SJSA1 (cell line): ENCODE measurements around the gene ABCC11. TPM values are rescaled to one million over a fixed set of nuclear protein-coding genes. Genes with fewer than 3 reads are reported as not detected.

Experiments used
- DNase-seq, 2 experiments: peaks; one replicate each; pipeline ENCODE4 v3.0.0-alpha.2; 2015 to 2020; ENCODE audit warnings: low spot score in 2 of 2, low read depth in 1 of 2
- H3K27ac ChIP-seq: fragments of 250-450 bp; sonication (Bioruptor Pico); 2 replicates; pipeline ENCODE4 v1.5.1; 2020; ENCODE audit warnings: mild to moderate bottlenecking, moderate library complexity
- H3K27me3 ChIP-seq: fragments of 250-450 bp; sonication (Bioruptor Pico); replicated peaks from 2 replicates; pipeline ENCODE4 v1.5.1; 2020; ENCODE audit warnings: mild to moderate bottlenecking, moderate library complexity
- H3K36me3 ChIP-seq: fragments of 250-450 bp; sonication (Bioruptor Pico); 2 replicates; pipeline ENCODE4 v1.5.1; 2020; ENCODE audit warnings: mild to moderate bottlenecking
- H3K4me1 ChIP-seq: fragments of 250-450 bp; sonication (Bioruptor Pico); replicated peaks from 2 replicates; pipeline ENCODE4 v1.6.1; 2021; ENCODE audit warnings: mild to moderate bottlenecking
- H3K4me3 ChIP-seq: fragments of 250-450 bp; sonication (Bioruptor Pico); 2 replicates; pipeline ENCODE4 v1.5.1; 2020; ENCODE audit warnings: mild to moderate bottlenecking
- H3K9me3 ChIP-seq: fragments of 250-450 bp; sonication (Bioruptor Pico); replicated peaks from 2 replicates; pipeline ENCODE4 v1.5.1; 2020; ENCODE audit warnings: mild to moderate bottlenecking
- total RNA-seq: library from RNA; depleted of rRNA; stranded (reverse); fragments of >200 nt; shearing (Covaris generic); gene quantifications from 2 replicates; pipeline ENCODE4 v1.2.3, GENCODE V29; 2014; rRNA removed

The ABCC11 gene
- total RNA-seq, result 0.66 TPM in 1 of 2 replicates, not detected in the other

GRCh38 chr16:48247311-48247710 lies at the start of gene ABCC11:
TSS of gene ABCC11 (minus strand) at chr16:48247539. CDS start at chr16:48231921, 15,618 bp downstream.
- peaks cover 11% of the 10 kb centered on the region for H3K4me1 ChIP-seq
- DNase-seq, result no peak
- no peaks in the 10 kb centered on the region for H3K9me3 ChIP-seq
- H3K36me3 ChIP-seq, result peaks cover 10% of the 10 kb centered on the region
- no peak within 1 kb of the TSS for H3K27ac ChIP-seq
- no peaks in the 10 kb centered on the region for H3K27me3 ChIP-seq
- H3K4me3 ChIP-seq, result no peak within 1 kb of the TSS

GRCh38 chr16:48295488-48296281 lies 48.3 kb upstream of the ABCC11 start:
- Histone ChIP-seq H3K27me3 (no peaks in the 10 kb centered on the region), H3K4me3 (no peak overlapping the region), H3K9me3 (no peaks in the 10 kb centered on the region), H3K27ac (no peak overlapping the region), H3K4me1 (peaks cover 20% of the 10 kb centered on the region), H3K36me3 (peaks cover 50% of the 10 kb centered on the region)
- no peak for DNase-seq

GRCh38 chr16:48294724-48295123 lies 47.4 kb upstream of the ABCC11 start:
- Histone ChIP-seq H3K36me3 (peaks cover 50% of the 10 kb centered on the region), H3K4me1 (peaks cover 22% of the 10 kb centered on the region), H3K9me3 (no peaks in the 10 kb centered on the region), H3K27me3 (no peaks in the 10 kb centered on the region), H3K27ac (no peak overlapping the region), H3K4me3 (no peak overlapping the region)
- DNase-seq, result no peak

- Histone ChIP-seq H3K27ac (peak overlapping the region; percentile 42; the same call in 1 of the 2 replicates), H3K27me3 (no peaks in the 10 kb centered on the region), H3K4me3 (no peak overlapping the region), H3K9me3 (0 out of 2 replicates have a peak, but pooled peaks cover 2% of the 10 kb centered on the region), H3K36me3 (peaks cover 43% of the 10 kb centered on the region), H3K4me1 (peaks cover 22% of the 10 kb centered on the region)
- DNase-seq, result peak in 1 of 2 experiments; percentile 21
Observed at GRCh38 chr16:48292452-48292851, 45.1 kb upstream of the ABCC11 start.

- Histone ChIP-seq H3K27ac (peak overlapping the region; percentile 42), H3K9me3 (0 out of 2 replicates have a peak, but pooled peaks cover 8% of the 10 kb centered on the region), H3K27me3 (no peaks in the 10 kb centered on the region), H3K36me3 (peaks cover 43% of the 10 kb centered on the region), H3K4me3 (no peak overlapping the region), H3K4me1 (peaks cover 22% of the 10 kb centered on the region)
- no peak for DNase-seq
Observed at GRCh38 chr16:48291754-48292153, 44.4 kb upstream of the ABCC11 start.

GRCh38 chr16:48291303-48291702 lies 44.0 kb upstream of the ABCC11 start:
- Histone ChIP-seq H3K27me3 (no peaks in the 10 kb centered on the region), H3K27ac (peak overlapping the region; percentile 42), H3K4me1 (peaks cover 22% of the 10 kb centered on the region), H3K36me3 (peaks cover 46% of the 10 kb centered on the region), H3K9me3 (peaks cover 8% of the 10 kb centered on the region; the same call in 1 of the 2 replicates), H3K4me3 (no peak overlapping the region)
- DNase-seq, result peak in 1 of 2 experiments; percentile 16

GRCh38 chr16:48287239-48287638 lies 39.9 kb upstream of the ABCC11 start:
- DNase-seq, result no peak
- Histone ChIP-seq H3K4me3 (no peak overlapping the region), H3K36me3 (peaks cover 60% of the 10 kb centered on the region), H3K27me3 (no peaks in the 10 kb centered on the region), H3K27ac (no peak overlapping the region), H3K4me1 (peaks cover 17% of the 10 kb centered on the region), H3K9me3 (peaks cover 8% of the 10 kb centered on the region; the same call in 1 of the 2 replicates)

GRCh38 chr16:48284772-48285409 lies 37.6 kb upstream of the ABCC11 start:
- peaks cover 52% of the 10 kb centered on the region for H3K36me3 ChIP-seq
- no peaks in the 10 kb centered on the region for H3K4me1 ChIP-seq
- H3K27ac ChIP-seq, result no peak overlapping the region
- DNase-seq, result no peak
- H3K27me3 ChIP-seq, result no peaks in the 10 kb centered on the region
- peaks cover 8% of the 10 kb centered on the region; the same call in 1 of the 2 replicates for H3K9me3 ChIP-seq
- H3K4me3 ChIP-seq, result no peak overlapping the region

GRCh38 chr16:48282636-48283263 lies 35.4 kb upstream of the ABCC11 start:
- Histone ChIP-seq H3K27me3 (no peaks in the 10 kb centered on the region), H3K27ac (no peak overlapping the region)
- DNase-seq, result no peak

GRCh38 chr16:48280546-48280945 lies 33.2 kb upstream of the ABCC11 start:
- Histone ChIP-seq H3K36me3 (peaks cover 50% of the 10 kb centered on the region), H3K4me1 (peaks cover 11% of the 10 kb centered on the region), H3K4me3 (no peak overlapping the region), H3K27ac (no peak overlapping the region), H3K9me3 (no peaks in the 10 kb centered on the region), H3K27me3 (no peaks in the 10 kb centered on the region)
- DNase-seq, result no peak

More at GRCh38 chr16:48282636-48283263, 35.4 kb upstream of the ABCC11 start:
- H3K4me3 ChIP-seq, result no peak overlapping the region
- H3K4me1 ChIP-seq, result no peaks in the 10 kb centered on the region
- peaks cover 8% of the 10 kb centered on the region; the same call in 1 of the 2 replicates for H3K9me3 ChIP-seq
- H3K36me3 ChIP-seq, result peaks cover 58% of the 10 kb centered on the region

GRCh38 chr16:48279199-48279598 lies 31.9 kb upstream of the ABCC11 start:
- Histone ChIP-seq H3K36me3 (peaks cover 38% of the 10 kb centered on the region), H3K27me3 (no peaks in the 10 kb centered on the region), H3K9me3 (no peaks in the 10 kb centered on the region), H3K4me3 (no peak overlapping the region), H3K4me1 (peaks cover 12% of the 10 kb centered on the region), H3K27ac (no peak overlapping the region)
- DNase-seq, result no peak

- peaks cover 34% of the 10 kb centered on the region for H3K36me3 ChIP-seq
- no peak for DNase-seq
- peaks cover 12% of the 10 kb centered on the region for H3K4me1 ChIP-seq
- H3K4me3 ChIP-seq, result no peak overlapping the region
- H3K9me3 ChIP-seq, result no peaks in the 10 kb centered on the region
- no peaks in the 10 kb centered on the region for H3K27me3 ChIP-seq
- H3K27ac ChIP-seq, result no peak overlapping the region
Observed at GRCh38 chr16:48277158-48277557, 29.8 kb upstream of the ABCC11 start.

GRCh38 chr16:48276102-48276501 lies 28.8 kb upstream of the ABCC11 start:
- Histone ChIP-seq H3K27ac (no peak overlapping the region), H3K4me1 (peaks cover 12% of the 10 kb centered on the region), H3K4me3 (no peak overlapping the region), H3K27me3 (no peaks in the 10 kb centered on the region), H3K9me3 (no peaks in the 10 kb centered on the region), H3K36me3 (peaks cover 38% of the 10 kb centered on the region)
- DNase-seq, result peak in 1 of 2 experiments; percentile 39
